ENCODE results near the gene PRSS57. TPM values are rescaled to one million over a fixed set of nuclear protein-coding genes. Genes with fewer than 3 reads are reported as not detected.

Gene PRSS57
- total and polyA plus RNA-seq, 2 of the 8 experiments (the other 6 are each of a cell fraction or from before 2014, with no cell fraction given): not detected

Other genes starting within 250 kb of the PRSS57 start
- 3.5 and 4.4 TPM in 2 replicates for gene SHC2, start 234.4 kb downstream of the PRSS57 start, total RNA-seq (2021; fragmentation: NEBNext Ultra II Directional; extraction: Animal tissue kit (Norgen Biotek cat#: 25700))
- 7.3 and 11.3 TPM in 2 replicates for gene SHC2, start 234.4 kb downstream of the PRSS57 start, polyA plus RNA-seq (2011; rRNA removed)
- 3.0 and 3.1 TPM in 2 replicates for gene MADCAM1, start 199.0 kb downstream of the PRSS57 start, total RNA-seq (2021; fragmentation: NEBNext Ultra II Directional; extraction: Animal tissue kit (Norgen Biotek cat#: 25700))
- 2.3 and 5.3 TPM in 2 replicates for gene MADCAM1, start 199.0 kb downstream of the PRSS57 start, polyA plus RNA-seq (2011; rRNA removed)
- 9.1 and 10.2 TPM in 2 replicates for gene TPGS1, start 188.0 kb downstream of the PRSS57 start, total RNA-seq (2021; fragmentation: NEBNext Ultra II Directional; extraction: Animal tissue kit (Norgen Biotek cat#: 25700))
- 10.6 and 11.8 TPM in 2 replicates for gene TPGS1, start 188.0 kb downstream of the PRSS57 start, polyA plus RNA-seq (2011; rRNA removed)
- gene CDC34, start 163.7 kb downstream of the PRSS57 start, total RNA-seq (2021; fragmentation: NEBNext Ultra II Directional; extraction: Animal tissue kit (Norgen Biotek cat#: 25700)): 129 and 133 TPM in 2 replicates
- 95.9 and 152 TPM in 2 replicates for gene CDC34, start 163.7 kb downstream of the PRSS57 start, polyA plus RNA-seq (2011; rRNA removed)
- gene GZMM, start 151.4 kb downstream of the PRSS57 start, total RNA-seq (2021; fragmentation: NEBNext Ultra II Directional; extraction: Animal tissue kit (Norgen Biotek cat#: 25700)): 0.32 and 0.59 TPM in 2 replicates
- gene GZMM, start 151.4 kb downstream of the PRSS57 start, polyA plus RNA-seq (2011; rRNA removed): 0.09 and 0.19 TPM in 2 replicates
- 726 and 743 TPM in 2 replicates for gene BSG, start 122.9 kb downstream of the PRSS57 start, total RNA-seq (2021; fragmentation: NEBNext Ultra II Directional; extraction: Animal tissue kit (Norgen Biotek cat#: 25700))
- 1,055 and 1,381 TPM in 2 replicates for gene BSG, start 122.9 kb downstream of the PRSS57 start, polyA plus RNA-seq (2011; rRNA removed)
- 3.6 and 4.0 TPM in 2 replicates for gene HCN2, start 105.6 kb downstream of the PRSS57 start, total RNA-seq (2021; fragmentation: NEBNext Ultra II Directional; extraction: Animal tissue kit (Norgen Biotek cat#: 25700))
- 1.0 and 1.9 TPM in 2 replicates for gene HCN2, start 105.6 kb downstream of the PRSS57 start, polyA plus RNA-seq (2011; rRNA removed)
- 110 and 111 TPM in 2 replicates for gene POLRMT, start 61.9 kb downstream of the PRSS57 start, total RNA-seq (2021; fragmentation: NEBNext Ultra II Directional; extraction: Animal tissue kit (Norgen Biotek cat#: 25700))
- 93.0 and 119 TPM in 2 replicates for gene POLRMT, start 61.9 kb downstream of the PRSS57 start, polyA plus RNA-seq (2011; rRNA removed)
- 1.7 and 1.9 TPM in 2 replicates for gene FGF22, start 55.6 kb downstream of the PRSS57 start, total RNA-seq (2021; fragmentation: NEBNext Ultra II Directional; extraction: Animal tissue kit (Norgen Biotek cat#: 25700))
- gene FGF22, start 55.6 kb downstream of the PRSS57 start, polyA plus RNA-seq (2011; rRNA removed): 0.44 and 0.99 TPM in 2 replicates
- 64.7 and 68.0 TPM in 2 replicates for gene RNF126, start 32.2 kb downstream of the PRSS57 start, total RNA-seq (2021; fragmentation: NEBNext Ultra II Directional; extraction: Animal tissue kit (Norgen Biotek cat#: 25700))
- gene RNF126, start 32.2 kb downstream of the PRSS57 start, polyA plus RNA-seq (2011; rRNA removed): 21.8 and 56.5 TPM in 2 replicates
- gene FSTL3, start 19.1 kb downstream of the PRSS57 start, total RNA-seq (2021; fragmentation: NEBNext Ultra II Directional; extraction: Animal tissue kit (Norgen Biotek cat#: 25700)): 7.5 and 8.1 TPM in 2 replicates
- 11.8 and 18.4 TPM in 2 replicates for gene FSTL3, start 19.1 kb downstream of the PRSS57 start, polyA plus RNA-seq (2011; rRNA removed)
- gene PALM, start 13.5 kb upstream of the PRSS57 start, total RNA-seq (2021; fragmentation: NEBNext Ultra II Directional; extraction: Animal tissue kit (Norgen Biotek cat#: 25700)): 16.5 TPM in 2 replicates
- gene PALM, start 13.5 kb upstream of the PRSS57 start, polyA plus RNA-seq (2011; rRNA removed): 5.7 and 13.0 TPM in 2 replicates
- 0.43 and 0.54 TPM in 2 replicates for gene MISP, start 55.7 kb upstream of the PRSS57 start, total RNA-seq (2021; fragmentation: NEBNext Ultra II Directional; extraction: Animal tissue kit (Norgen Biotek cat#: 25700))
- gene MISP, start 55.7 kb upstream of the PRSS57 start, polyA plus RNA-seq (2011; rRNA removed): 0.45 and 0.52 TPM in 2 replicates
- gene PTBP1, start 102.0 kb upstream of the PRSS57 start, total RNA-seq (2021; fragmentation: NEBNext Ultra II Directional; extraction: Animal tissue kit (Norgen Biotek cat#: 25700)): 873 and 888 TPM in 2 replicates
- gene PTBP1, start 102.0 kb upstream of the PRSS57 start, polyA plus RNA-seq (2011; rRNA removed): 528 and 645 TPM in 2 replicates
- 66.2 and 71.7 TPM in 2 replicates for gene PLPPR3, start 126.5 kb upstream of the PRSS57 start, total RNA-seq (2021; fragmentation: NEBNext Ultra II Directional; extraction: Animal tissue kit (Norgen Biotek cat#: 25700))
- 76.4 and 109 TPM in 2 replicates for gene PLPPR3, start 126.5 kb upstream of the PRSS57 start, polyA plus RNA-seq (2011; rRNA removed)
- gene AZU1, start 132.4 kb upstream of the PRSS57 start, total RNA-seq (2021; fragmentation: NEBNext Ultra II Directional; extraction: Animal tissue kit (Norgen Biotek cat#: 25700)): 0.80 and 1.7 TPM in 2 replicates
- 1.3 and 2.7 TPM in 2 replicates for gene AZU1, start 132.4 kb upstream of the PRSS57 start, polyA plus RNA-seq (2011; rRNA removed)
- 0.39 and 0.42 TPM in 2 replicates for gene PRTN3, start 145.5 kb upstream of the PRSS57 start, total RNA-seq (2021; fragmentation: NEBNext Ultra II Directional; extraction: Animal tissue kit (Norgen Biotek cat#: 25700))
- gene PRTN3, start 145.5 kb upstream of the PRSS57 start, polyA plus RNA-seq (2011; rRNA removed): 2.1 and 3.1 TPM in 2 replicates
- not detected in 2 replicates for gene ELANE, start 156.9 kb upstream of the PRSS57 start, total RNA-seq (2021; fragmentation: NEBNext Ultra II Directional; extraction: Animal tissue kit (Norgen Biotek cat#: 25700))
- not detected in 2 replicates for gene ELANE, start 156.9 kb upstream of the PRSS57 start, polyA plus RNA-seq (2011; rRNA removed)
- 1.7 TPM in 2 replicates for gene CFD, start 164.2 kb upstream of the PRSS57 start, total RNA-seq (2021; fragmentation: NEBNext Ultra II Directional; extraction: Animal tissue kit (Norgen Biotek cat#: 25700))
- 2.8 and 4.6 TPM in 2 replicates for gene CFD, start 164.2 kb upstream of the PRSS57 start, polyA plus RNA-seq (2011; rRNA removed)
- gene MED16, start 197.7 kb upstream of the PRSS57 start, total RNA-seq (2021; fragmentation: NEBNext Ultra II Directional; extraction: Animal tissue kit (Norgen Biotek cat#: 25700)): 51.0 and 55.9 TPM in 2 replicates
- gene MED16, start 197.7 kb upstream of the PRSS57 start, polyA plus RNA-seq (2011; rRNA removed): 67.2 and 134 TPM in 2 replicates
- not detected in 2 replicates for gene RNU6-9, start 198.0 kb upstream of the PRSS57 start, total RNA-seq (2021; fragmentation: NEBNext Ultra II Directional; extraction: Animal tissue kit (Norgen Biotek cat#: 25700))
- not detected in 2 replicates for gene RNU6-9, start 198.0 kb upstream of the PRSS57 start, polyA plus RNA-seq (2011; rRNA removed)
- 76.1 and 76.8 TPM in 2 replicates for gene R3HDM4, start 217.8 kb upstream of the PRSS57 start, total RNA-seq (2021; fragmentation: NEBNext Ultra II Directional; extraction: Animal tissue kit (Norgen Biotek cat#: 25700))
- gene R3HDM4, start 217.8 kb upstream of the PRSS57 start, polyA plus RNA-seq (2011; rRNA removed): 102 and 151 TPM in 2 replicates
- 2.3 and 2.6 TPM in 2 replicates for gene KISS1R, start 221.9 kb upstream of the PRSS57 start, total RNA-seq (2021; fragmentation: NEBNext Ultra II Directional; extraction: Animal tissue kit (Norgen Biotek cat#: 25700))
- 2.7 and 5.1 TPM in 2 replicates for gene KISS1R, start 221.9 kb upstream of the PRSS57 start, polyA plus RNA-seq (2011; rRNA removed)
- 77.4 and 78.4 TPM in 2 replicates for gene ARID3A, start 230.6 kb upstream of the PRSS57 start, total RNA-seq (2021; fragmentation: NEBNext Ultra II Directional; extraction: Animal tissue kit (Norgen Biotek cat#: 25700))
- 40.5 and 59.3 TPM in 2 replicates for gene ARID3A, start 230.6 kb upstream of the PRSS57 start, polyA plus RNA-seq (2011; rRNA removed)

Data from H1 (cell line).